GM12878 (cell line): Measurements from ENCODE around the gene MRPS18A. TPM values are rescaled to one million over a fixed set of nuclear protein-coding genes. Genes with fewer than 3 reads are reported as not detected.

Experiments
- ATAC-seq: fragments of 200-7000 bp; cut with Tn5 transposase; 3 replicates; pipeline ENCODE4 v1.9.1; 2020; ENCODE audit warnings: mild to moderate bottlenecking, moderate library complexity
- BruUV-seq: library from RNA; stranded (reverse); fragments of 400-500 nt; replicated peaks from 2 replicates; lab custom pipeline; 2021; lab: Mats Ljungman, UMichigan
- CTCF ChIA-PET: fragments of 300-600 bp; sonication (Branson Sonifier 250); formaldehyde crosslinking; extraction: SDS; loops from one replicate; lab custom pipeline; 2021; ENCODE audit warnings: inconsistent platforms; lab: Yijun Ruan, JAX
- POLR2A ChIA-PET: fragments of 350-600 bp; formaldehyde crosslinking; extraction: SDS; loops from one replicate; lab custom pipeline; 2021; ENCODE audit warnings: inconsistent platforms; lab: Charles Lee
- RAD21 ChIA-PET: fragments of 300-600 bp; sonication (Branson Sonifier 250); formaldehyde crosslinking; loops from one replicate; lab custom pipeline; 2023; ENCODE audit warnings: antibody characterized with exemption; ENCODE audit not compliant: unreplicated experiment; lab: Charles Lee
- SMC1A ChIA-PET: fragments of 300-600 bp; sonication (Branson Sonifier 250); formaldehyde crosslinking; loops from one replicate; lab custom pipeline; 2023; ENCODE audit not compliant: unreplicated experiment, uncharacterized antibody; lab: Charles Lee
- DNase-seq: peaks from one replicate; pipeline ENCODE4 v3.0.0-alpha.2; 2011; ENCODE audit warnings: low read depth, low spot score
- FAIRE-seq: peaks from 3 replicates; lab custom pipeline; 2011; peaks lifted over from hg19 to GRCh38; lab: Jason Lieb, UNC
- H2AFZ ChIP-seq: 2 replicates; pipeline ENCODE4 v1.6.0; 2011; ENCODE audit warnings: low read depth, low read length, control low read depth; ENCODE audit not compliant: control insufficient read depth
- H3K27ac ChIP-seq: 2 replicates; pipeline ENCODE4 v1.5.1; 2011; ENCODE audit warnings: control low read depth; ENCODE audit not compliant: control insufficient read depth, insufficient read depth
- H3K27me3 ChIP-seq, 2 experiments: replicated peaks in 1 of 2; 2 replicates each; pipeline versions ENCODE4 v1.6.0 to v1.6.1; 2011; ENCODE audit warnings: low read length in 1 of 2; ENCODE audit not compliant: control insufficient read depth in 2 of 2, insufficient read depth in 2 of 2
- H3K36me3 ChIP-seq, 2 experiments: 2 replicates each; pipeline ENCODE4 v1.5.1; 2011; ENCODE audit warnings: low read length in 1 of 2; ENCODE audit not compliant: control insufficient read depth in 2 of 2, insufficient read depth in 2 of 2
- H3K4me1 ChIP-seq: 2 replicates; pipeline ENCODE4 v1.6.1; 2011; ENCODE audit warnings: mild to moderate bottlenecking, low read length, moderate library complexity, mixed read lengths; ENCODE audit not compliant: control insufficient read depth, insufficient read depth
- H3K4me2 ChIP-seq: 2 replicates; pipeline ENCODE4 v1.6.0; 2011; ENCODE audit warnings: control low read depth; ENCODE audit not compliant: control insufficient read depth, insufficient read depth
- H3K4me3 ChIP-seq: fragments of 200-600 bp; sonication (generic); 2 replicates; pipeline ENCODE4 v1.5.1; 2016
- H3K79me2 ChIP-seq: 2 replicates; pipeline ENCODE4 v1.6.0; 2011; ENCODE audit warnings: low read length; ENCODE audit not compliant: control insufficient read depth, insufficient read depth
- H3K9ac ChIP-seq: 2 replicates; pipeline ENCODE4 v1.8.0; 2011; ENCODE audit warnings: low read length, control low read depth, mixed read lengths; ENCODE audit not compliant: control insufficient read depth, insufficient read depth
- H3K9me3 ChIP-seq: replicated peaks from 3 replicates; pipeline ENCODE4 v1.5.1; 2011; ENCODE audit warnings: mild to moderate bottlenecking, low read length; ENCODE audit not compliant: control insufficient read depth, insufficient read depth
- H4K20me1 ChIP-seq: 2 replicates; pipeline ENCODE4 v1.6.0; 2011; ENCODE audit not compliant: control insufficient read depth, insufficient read depth
- CHD2 ChIP-seq: IDR thresholded peaks from 2 replicates; pipeline ENCODE4 v1.6.1; 2011; ENCODE audit warnings: low read depth, low read length, improper control_type of control experiment, borderline replicate concordance
- MEF2B ChIP-seq: fragments of 450-650 bp; IDR thresholded peaks from 2 replicates; pipeline ENCODE4 v1.6.1; 2018; ENCODE audit warnings: mild to moderate bottlenecking, moderate library complexity; ENCODE audit not compliant: partially characterized antibody, poor library complexity, severe bottlenecking
- RAD51 ChIP-seq: fragments of 450-650 bp; IDR thresholded peaks from 2 replicates; pipeline ENCODE4 v1.6.1; 2016; ENCODE audit warnings: moderate library complexity, mild to moderate bottlenecking, inconsistent platforms
- RBBP5 ChIP-seq: fragments of 200-600 bp; sonication (generic); conservative IDR thresholded peaks from 2 replicates; pipeline ENCODE4 v1.6.1; 2016
- WGBS: methylation state at CpG from one replicate; pipeline ENCODE4 v1.1.6; 2016; ENCODE audit warnings: low lambda C conversion rate; ENCODE audit not compliant: insufficient replicate concordance, insufficient coverage; ENCODE audit errors: missing lambda C conversion rate; 5-methylcytosine and 5-hydroxymethylcytosine counted together
- in situ Hi-C: fragments of 300-500 bp; cut with MboI; formaldehyde crosslinking; loops from 9 replicates; pipeline ENCODE4 v1.14.3; 2018; ENCODE audit warnings: mixed read lengths
- intact Hi-C: fragments of 100-400 bp; cut with micrococcal nuclease; formaldehyde crosslinking; loops from one replicate; pipeline ENCODE4 v1.14.2; 2022; ENCODE audit not compliant: unreplicated experiment
- polyA plus RNA-seq, 11 experiments: library from polyadenylated mRNA; depleted of rRNA in 4 of 11; unstranded in 6 of 11; stranded (reverse) in 5 of 11; fragments of >200 nt; fragmentation: Nextera tagmentation in 4 of 11; fragmentation: Illumina TruSeq in 1 of 11; extraction: Ambion mirVana in 4 of 11; extraction: Trizol in 1 of 11; gene quantifications; 1 replicate in 1 of 11; 2 replicates in 10 of 11; pipeline versions ENCODE4 v1.2.1 to v1.2.3, GENCODE V29; 2011 to 2016; ENCODE audit warnings: inconsistent platforms in 2 of 11, missing spikeins in 2 of 11, low read depth in 1 of 11
- total RNA-seq, 4 experiments: library from RNA; depleted of rRNA in 3 of 4; stranded (reverse); fragments of >200 nt in 3 of 4; fragmentation: Illumina TruSeq in 1 of 4; extraction: Trizol in 1 of 4; gene quantifications; 2 replicates each; pipeline versions ENCODE4 v1.2.1 to v1.2.3, GENCODE V29; 2013 to 2021
- TF ChIP-seq, protein P1 (sequence below): IDR thresholded peaks from 2 replicates; pipeline ENCODE4 v1.6.1; 2012; ENCODE audit warnings: low read length, inconsistent platforms

The MRPS18A gene
- total and polyA plus RNA-seq, 10 of the 15 experiments (the other 5 are each of a cell fraction or from before 2014, with no cell fraction given) = 66.3 to 158 (median 98.7) TPM

- H3K27me3 ChIP-seq = no peaks in the 10 kb centered on the region
- SMC1A ChIA-PET = interaction anchor here (0.7 to 1.9 kb wide), 5 partner anchors 9 to 558 kb away, joined by 3 to 5 read pairs (median 3); partner anchors contain the start of gene GTPBP2
- ATAC-seq (peak; percentile 14), DNase-seq (no peak), FAIRE-seq (no peak)
- no TSS peak for BruUV-seq
- CTCF ChIA-PET = interaction anchor here (0.5 to 2.2 kb wide), 7 partner anchors 16 to 430 kb away, joined by 3 to 7 read pairs (median 4); partner anchors contain the start of gene GTPBP2
- H3K36me3 ChIP-seq = peaks cover 0 to 6% of the 10 kb centered on the region in 2 experiments; a peak in 2 of 4 replicates
- RAD21 ChIA-PET = interaction anchor here (1.2 kb wide), 2 partner anchors 18 to 23 kb away, joined by 3 read pairs; no protein-coding TSS in a partner anchor
- 16% methylated on average over 9 of the region's 9 CpGs for WGBS
- H4K20me1 ChIP-seq = no peaks in the 10 kb centered on the region
- H3K4me3 ChIP-seq = peak overlapping the region; percentile 64; the same call in 1 of the 2 replicates
- H3K4me2 ChIP-seq = peak overlapping the region; percentile 82
- H3K27ac ChIP-seq = no peak overlapping the region
- H3K4me1 ChIP-seq = no peaks in the 10 kb centered on the region
- in situ Hi-C loops = no loop called here
- POLR2A ChIA-PET = interaction anchor here (0.6 to 2.2 kb wide), 3 partner anchors 8 to 16 kb away, joined by 5 to 9 read pairs (median 8); partner anchors contain the start of genes GTPBP2 and MAD2L1BP
- H3K9ac ChIP-seq = no peak overlapping the region
- H3K9me3 ChIP-seq = no peaks in the 10 kb centered on the region
- peak overlapping the region; percentile 75 for H2AFZ ChIP-seq
- no peak for TF ChIP-seq RAD51
- TF ChIP-seq MEF2B = no peak
- TF ChIP-seq RBBP5 = no peak
- no peak for TF ChIP-seq CHD2
- TF ChIP-seq, protein P1, sequence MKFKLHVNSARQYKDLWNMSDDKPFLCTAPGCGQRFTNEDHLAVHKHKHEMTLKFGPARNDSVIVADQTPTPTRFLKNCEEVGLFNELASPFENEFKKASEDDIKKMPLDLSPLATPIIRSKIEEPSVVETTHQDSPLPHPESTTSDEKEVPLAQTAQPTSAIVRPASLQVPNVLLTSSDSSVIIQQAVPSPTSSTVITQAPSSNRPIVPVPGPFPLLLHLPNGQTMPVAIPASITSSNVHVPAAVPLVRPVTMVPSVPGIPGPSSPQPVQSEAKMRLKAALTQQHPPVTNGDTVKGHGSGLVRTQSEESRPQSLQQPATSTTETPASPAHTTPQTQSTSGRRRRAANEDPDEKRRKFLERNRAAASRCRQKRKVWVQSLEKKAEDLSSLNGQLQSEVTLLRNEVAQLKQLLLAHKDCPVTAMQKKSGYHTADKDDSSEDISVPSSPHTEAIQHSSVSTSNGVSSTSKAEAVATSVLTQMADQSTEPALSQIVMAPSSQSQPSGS = no peak
- H3K79me2 ChIP-seq = no peaks in the 10 kb centered on the region; the same call in 1 of the 2 replicates
- intact Hi-C loops = no loop called here
Measured at GRCh38 chr6:43645613-43645964, 42.0 kb downstream of the MRPS18A start.
